ENCODE data around the gene IL1A. TPM values are rescaled to one million over a fixed set of nuclear protein-coding genes. Genes with fewer than 3 reads are reported as not detected.

The IL1A gene
- total RNA-seq, 1 donor = 0.90 TPM

- DNase-seq (ENCODE audit: low read depth) = peak; percentile 34
- no peak overlapping the region for H3K4me3 ChIP-seq (ENCODE audit: low read depth, low read length)
- no peak for TF ChIP-seq CTCF (IDR thresholded peaks at IDR 0.05; ENCODE audit: insufficient read depth, low read length)
These were observed 3.0 kb upstream of the IL1A start for GRCh38 chr2:112787294-112787693.

DNA sequence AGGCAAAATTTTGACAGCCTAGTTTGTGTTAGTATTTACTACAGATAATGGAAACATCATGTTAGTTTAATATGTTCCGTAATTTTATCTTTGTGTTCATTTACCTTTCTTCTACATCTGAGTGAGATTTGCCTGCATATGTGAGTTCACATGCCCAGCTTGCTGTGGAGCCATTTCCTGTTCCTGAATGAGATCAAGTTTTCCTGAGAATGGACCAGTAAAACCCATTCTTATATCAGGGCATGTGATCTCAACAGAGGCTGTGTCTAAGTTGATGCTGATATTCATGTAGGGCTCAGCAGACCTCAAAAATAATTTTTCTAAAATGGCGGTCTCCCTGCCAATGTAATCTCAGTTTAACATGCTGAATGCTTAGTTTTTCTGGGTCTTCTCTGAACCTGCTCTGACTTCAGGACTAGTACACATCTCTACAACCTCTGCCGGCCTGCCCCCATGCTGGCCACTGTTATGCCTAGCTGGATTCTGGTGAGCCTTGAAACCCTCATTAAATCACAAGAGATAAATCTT, 1.0 kb downstream of the IL1A start:
- no peak for DNase-seq (ENCODE audit: low read depth)
- TF ChIP-seq CTCF (IDR thresholded peaks at IDR 0.05; ENCODE audit: insufficient read depth, low read length) = no peak
- peak overlapping the region; percentile 56 for H3K4me3 ChIP-seq (ENCODE audit: low read depth, low read length)

GRCh38 chr2:112782234-112782799, 2.0 kb downstream of the IL1A start:
- TF ChIP-seq CTCF (IDR thresholded peaks at IDR 0.05; ENCODE audit: insufficient read depth, low read length) = no peak
- no peak overlapping the region for H3K4me3 ChIP-seq (ENCODE audit: low read depth, low read length)
- DNase-seq (ENCODE audit: low read depth) = no peak

DNA sequence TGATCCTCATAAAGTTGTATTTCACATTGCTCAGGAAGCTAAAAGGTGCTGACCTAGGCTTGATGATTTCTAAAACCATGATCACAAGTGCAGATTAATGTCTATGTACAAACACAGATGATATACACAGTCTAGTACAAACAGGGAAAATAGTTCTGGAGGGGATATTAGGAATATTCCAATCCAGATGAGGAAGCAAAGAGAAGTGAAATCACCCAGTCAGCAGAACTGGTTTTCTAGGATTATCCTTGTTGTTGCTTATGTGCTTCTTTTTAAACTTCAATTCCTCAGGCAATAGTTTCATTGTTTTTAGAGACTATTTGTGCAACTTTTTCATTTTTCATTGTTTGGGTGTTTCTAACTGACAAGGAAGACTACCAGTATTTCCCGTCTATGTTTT, 4.7 kb downstream of the IL1A start:
- no peak for TF ChIP-seq CTCF (IDR thresholded peaks at IDR 0.05; ENCODE audit: insufficient read depth, low read length)
- H3K4me3 ChIP-seq (ENCODE audit: low read depth, low read length) = no peak overlapping the region

DNA sequence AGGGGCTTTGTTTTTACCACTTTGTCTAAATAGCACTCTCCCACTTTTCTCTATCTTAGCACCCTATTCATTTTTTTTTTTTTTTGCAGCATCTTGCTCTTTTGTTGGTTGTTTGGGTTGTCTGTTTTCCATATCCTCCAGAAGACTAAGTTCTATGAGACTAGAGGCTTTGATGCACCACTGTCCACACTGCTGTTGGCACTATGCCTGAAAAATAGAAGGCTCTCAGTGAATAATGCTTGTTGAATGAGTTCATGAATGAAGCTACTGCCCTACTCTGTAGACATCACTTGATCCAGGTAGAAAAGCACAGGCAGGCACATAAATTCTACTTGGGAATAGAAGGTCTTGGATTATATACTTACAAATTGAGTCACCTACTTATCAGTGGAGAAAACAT, 7.3 kb downstream of the IL1A start:
- no peak for TF ChIP-seq CTCF (IDR thresholded peaks at IDR 0.05; ENCODE audit: insufficient read depth, low read length)
- no peak overlapping the region for H3K4me3 ChIP-seq (ENCODE audit: low read depth, low read length)
- no peak for DNase-seq (ENCODE audit: low read depth)

More for the DNA sequence above, 4.7 kb downstream of the IL1A start:
- no peak for DNase-seq (ENCODE audit: low read depth)

GRCh38 chr2:112776113-112776512, 8.2 kb downstream of the IL1A start:
- no peak overlapping the region for H3K4me3 ChIP-seq (ENCODE audit: low read depth, low read length)
- DNase-seq (ENCODE audit: low read depth) = no peak
- no peak for TF ChIP-seq CTCF (IDR thresholded peaks at IDR 0.05; ENCODE audit: insufficient read depth, low read length)

Measured in fibroblast of the aortic adventitia (primary cell).